T-helper 2 cell treated with Interferon-gamma antibody and Interleukin-4, amounts not matched to agents 5 μg/mL and 100 μg/mL, for 36 hours (primary cell): ENCODE measurements around the gene CLBA1.

ENCODE experiments used
- DNase-seq: peaks from one replicate; pipeline ENCODE4 v3.0.0; 2021; ENCODE audit warnings: low spot score
- H3K27ac Mint-ChIP-seq: one replicate; pipeline ENCODE4 v1.8.0; 2021; ENCODE audit warnings: mild to moderate bottlenecking, mixed read lengths
- H3K27me3 Mint-ChIP-seq: one replicate; pipeline ENCODE4 v1.8.0; 2021; ENCODE audit warnings: low read depth, mixed read lengths
- H3K36me3 Mint-ChIP-seq: one replicate; pipeline ENCODE4 v1.8.0; 2021; ENCODE audit warnings: low read depth, mixed read lengths
- H3K4me1 Mint-ChIP-seq: one replicate; pipeline ENCODE4 v1.8.0; 2021; ENCODE audit warnings: low read depth, mixed read lengths
- H3K4me3 Mint-ChIP-seq: one replicate; pipeline ENCODE4 v1.8.0; 2022; ENCODE audit warnings: mild to moderate bottlenecking, moderate library complexity, mixed read lengths
- H3K9me3 Mint-ChIP-seq: one replicate; pipeline ENCODE4 v1.8.0; 2021; ENCODE audit warnings: mixed read lengths

CLBA1 gene

DNA sequence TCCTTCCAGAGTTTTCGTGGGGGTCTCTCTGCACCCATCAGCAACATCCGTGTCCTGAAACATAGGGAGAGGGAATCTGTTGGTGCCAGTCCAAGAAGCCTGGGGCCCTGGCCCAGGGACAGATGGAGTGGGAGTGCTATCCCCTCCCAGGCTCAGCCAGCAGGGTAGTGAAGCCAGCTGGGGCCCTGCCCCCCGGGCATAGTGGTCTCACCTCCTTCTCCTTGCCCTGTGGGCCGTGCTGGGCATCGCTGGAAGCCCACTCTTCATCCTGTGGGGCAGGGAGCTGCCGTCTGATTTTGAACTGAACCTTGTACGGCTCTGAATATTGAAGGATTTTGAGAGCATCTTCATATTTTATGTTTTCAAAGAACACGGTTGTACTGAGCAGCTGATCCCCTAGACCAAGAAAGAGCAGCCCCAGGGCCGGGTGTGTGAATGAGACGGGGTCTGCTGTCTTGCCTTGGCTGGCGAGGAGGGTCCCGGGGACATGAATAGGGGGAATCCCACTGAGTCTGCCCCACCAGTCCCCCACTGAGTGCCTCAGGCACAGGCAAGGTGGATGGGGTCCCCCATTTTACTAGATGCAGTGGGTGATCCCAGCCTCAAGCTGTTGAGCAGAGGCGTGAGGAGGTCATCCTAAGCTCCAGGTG, 30.7 kb upstream of the CLBA1 start:
- H3K27me3 Mint-ChIP-seq, result peaks cover 6% of the 10 kb centered on the region
- no peak for DNase-seq
- no peaks in the 10 kb centered on the region for H3K4me1 Mint-ChIP-seq
- H3K36me3 Mint-ChIP-seq, result no peaks in the 10 kb centered on the region
- no peak overlapping the region for H3K4me3 Mint-ChIP-seq
- H3K27ac Mint-ChIP-seq, result no peak overlapping the region
- H3K9me3 Mint-ChIP-seq, result no peaks in the 10 kb centered on the region

DNA sequence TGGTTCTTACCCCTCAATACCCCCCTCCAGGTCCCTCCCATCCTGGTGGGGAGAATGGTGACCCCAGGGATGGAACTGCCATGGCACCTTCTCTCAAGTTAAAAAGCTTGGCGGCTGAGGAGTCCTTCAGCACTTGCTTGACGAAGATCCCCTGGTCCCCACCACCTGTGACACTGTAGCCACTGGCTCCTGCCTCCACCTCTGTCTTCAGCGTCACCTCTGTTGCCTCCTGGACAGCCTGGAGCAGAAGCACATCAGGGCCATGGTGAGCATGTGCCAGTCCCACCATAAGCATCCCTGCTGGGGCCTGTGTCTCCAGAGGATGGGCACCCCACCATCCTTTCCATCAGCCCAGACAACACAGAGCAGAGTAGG, 30.2 kb upstream of the CLBA1 start:
- no peak overlapping the region for H3K4me3 Mint-ChIP-seq
- no peaks in the 10 kb centered on the region for H3K36me3 Mint-ChIP-seq
- no peaks in the 10 kb centered on the region for H3K4me1 Mint-ChIP-seq
- DNase-seq, result no peak
- peaks cover 9% of the 10 kb centered on the region for H3K27me3 Mint-ChIP-seq
- no peak overlapping the region for H3K27ac Mint-ChIP-seq
- H3K9me3 Mint-ChIP-seq, result no peaks in the 10 kb centered on the region

DNA sequence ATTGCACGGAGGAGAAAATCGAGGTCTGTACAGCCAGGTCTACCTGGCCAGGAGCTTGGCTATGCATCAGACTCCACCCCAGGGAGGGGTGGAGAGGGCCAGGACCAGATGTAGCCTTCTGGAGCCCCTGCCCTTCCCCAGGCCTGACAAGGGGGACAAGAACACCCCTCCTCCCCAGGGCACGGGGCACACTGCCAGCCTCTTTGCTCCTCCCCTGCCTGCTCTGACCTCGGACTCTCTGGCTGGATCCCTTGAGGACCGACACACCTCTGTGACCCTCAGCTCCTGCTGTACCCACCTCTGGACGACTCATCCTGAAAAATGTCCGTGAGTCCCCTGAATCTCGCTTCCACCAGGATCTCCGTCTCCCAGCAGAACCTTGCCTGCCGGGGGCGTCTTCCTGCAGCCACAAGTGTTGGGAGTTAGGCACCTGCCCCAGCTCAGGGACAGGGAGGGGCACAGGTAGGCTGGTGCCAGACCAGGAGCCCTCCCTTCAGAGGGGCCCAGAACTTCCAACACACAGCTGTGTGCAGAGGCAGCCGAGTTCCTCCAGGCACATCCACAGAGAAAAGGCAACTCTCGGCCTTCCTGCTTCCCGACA, 29.2 kb upstream of the CLBA1 start:
- H3K27me3 Mint-ChIP-seq, result peaks cover 11% of the 10 kb centered on the region
- no peaks in the 10 kb centered on the region for H3K36me3 Mint-ChIP-seq
- H3K9me3 Mint-ChIP-seq, result no peaks in the 10 kb centered on the region
- H3K4me1 Mint-ChIP-seq, result no peaks in the 10 kb centered on the region
- no peak overlapping the region for H3K27ac Mint-ChIP-seq
- no peak for DNase-seq
- H3K4me3 Mint-ChIP-seq, result no peak overlapping the region

DNA sequence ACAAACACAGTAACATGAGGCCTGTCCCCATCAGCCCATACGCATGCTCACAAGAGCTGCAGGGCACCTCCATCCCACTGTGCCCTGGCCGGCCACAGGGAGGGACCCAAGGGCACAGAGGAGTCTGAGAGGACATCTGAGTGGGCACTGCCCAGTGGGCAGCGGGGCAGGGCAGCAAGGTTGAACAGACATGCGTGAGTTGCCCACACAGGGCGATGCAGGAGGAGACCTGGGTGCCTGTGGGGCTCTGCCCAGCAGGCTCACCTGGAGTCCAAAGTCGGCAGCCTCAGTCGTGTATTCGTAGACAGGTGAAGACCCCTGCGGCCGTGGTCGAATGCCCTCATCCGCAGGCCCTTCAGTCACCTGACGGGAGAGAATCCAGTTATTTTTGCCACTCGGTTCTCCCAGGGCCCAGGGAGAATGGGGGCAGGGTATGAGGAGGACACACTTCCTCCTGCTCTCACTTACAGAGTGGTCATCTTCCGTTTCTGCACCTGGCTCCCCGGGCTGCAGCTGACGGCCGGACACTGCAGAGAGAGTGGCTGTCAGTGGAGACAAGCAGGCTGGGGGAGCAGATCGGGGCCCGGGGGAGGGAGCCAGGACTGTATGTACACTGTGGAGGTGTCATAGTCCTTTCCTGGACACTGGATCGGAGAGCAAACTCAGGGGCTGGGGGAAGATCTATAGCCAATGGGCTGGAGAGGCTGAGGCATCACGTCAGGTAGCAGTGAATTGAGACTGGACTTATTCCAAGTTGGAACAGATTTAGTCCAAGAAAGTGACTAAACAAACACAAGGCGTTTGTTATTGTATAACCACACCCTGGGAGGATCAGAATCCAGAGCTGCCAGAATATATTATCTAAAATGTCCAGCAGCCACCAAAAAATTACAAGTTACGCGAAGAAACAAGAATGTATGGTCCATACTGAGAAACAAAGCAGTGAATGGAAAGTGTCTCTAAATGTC, 28.2 kb upstream of the CLBA1 start:
- DNase-seq, result no peak

DNA sequence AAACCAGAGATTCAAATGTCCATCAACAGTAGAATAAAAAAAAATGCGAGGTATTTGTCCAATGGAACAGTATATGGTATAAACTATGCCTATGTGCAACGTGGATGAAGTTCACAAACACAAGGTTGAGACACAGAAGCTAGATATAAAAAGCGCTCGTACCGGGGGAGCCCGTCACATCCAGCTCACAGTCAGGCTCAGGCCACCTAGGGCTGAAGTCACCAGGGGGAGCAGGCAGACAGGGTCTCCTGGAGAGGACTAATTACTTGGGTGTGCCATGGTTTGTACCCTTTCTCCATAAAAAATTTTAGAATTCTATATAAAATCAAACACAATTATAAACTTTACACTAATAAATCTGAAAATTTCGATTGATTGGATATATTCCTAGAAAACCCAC, 21.0 kb upstream of the CLBA1 start:
- Mint-ChIP-seq H3K27me3 (peaks cover 21% of the 10 kb centered on the region), H3K4me3 (no peak overlapping the region), H3K36me3 (no peaks in the 10 kb centered on the region), H3K9me3 (no peaks in the 10 kb centered on the region), H3K27ac (no peak overlapping the region), H3K4me1 (no peaks in the 10 kb centered on the region)
- DNase-seq, result no peak

More for the DNA sequence above, 28.2 kb upstream of the CLBA1 start:
- Mint-ChIP-seq H3K36me3 (no peaks in the 10 kb centered on the region), H3K4me3 (no peak overlapping the region), H3K9me3 (no peaks in the 10 kb centered on the region), H3K27ac (no peak overlapping the region), H3K4me1 (no peaks in the 10 kb centered on the region), H3K27me3 (peaks cover 14% of the 10 kb centered on the region)

DNA sequence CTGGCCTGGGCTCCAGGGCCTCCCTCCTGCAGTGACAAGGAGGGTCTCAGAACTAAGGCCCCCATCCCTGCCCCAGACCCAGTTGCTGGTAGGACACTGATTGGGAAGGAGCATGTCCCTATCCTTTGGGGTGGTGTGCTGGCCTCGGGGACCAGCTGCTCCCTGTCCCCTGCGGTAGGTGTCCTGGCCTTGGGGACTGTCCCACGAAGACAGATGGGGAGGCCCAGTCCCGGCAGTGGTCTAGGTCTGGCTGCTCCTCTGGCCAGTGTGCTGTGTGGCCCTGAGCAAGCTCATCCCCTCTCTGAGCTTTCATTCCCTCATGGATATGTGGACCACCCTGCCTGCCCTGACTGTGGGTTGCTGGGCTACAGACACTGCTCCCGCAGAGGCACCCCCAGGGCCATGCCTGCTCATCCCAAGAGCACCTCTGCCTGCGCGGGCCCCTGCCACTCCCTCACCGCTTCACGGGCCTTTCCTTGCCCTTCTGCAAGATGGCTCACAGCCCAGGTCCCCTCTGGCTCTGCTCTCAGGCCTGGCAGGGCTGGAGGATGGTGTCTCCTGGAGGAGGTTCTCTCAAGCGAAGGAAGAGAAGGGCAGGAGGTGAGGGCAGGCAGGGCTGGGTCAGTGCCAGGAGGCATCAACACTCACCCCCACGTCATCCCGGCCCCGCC, 19.9 kb upstream of the CLBA1 start:
- no peaks in the 10 kb centered on the region for H3K4me1 Mint-ChIP-seq
- H3K27me3 Mint-ChIP-seq, result peaks cover 16% of the 10 kb centered on the region
- H3K36me3 Mint-ChIP-seq, result no peaks in the 10 kb centered on the region

DNA sequence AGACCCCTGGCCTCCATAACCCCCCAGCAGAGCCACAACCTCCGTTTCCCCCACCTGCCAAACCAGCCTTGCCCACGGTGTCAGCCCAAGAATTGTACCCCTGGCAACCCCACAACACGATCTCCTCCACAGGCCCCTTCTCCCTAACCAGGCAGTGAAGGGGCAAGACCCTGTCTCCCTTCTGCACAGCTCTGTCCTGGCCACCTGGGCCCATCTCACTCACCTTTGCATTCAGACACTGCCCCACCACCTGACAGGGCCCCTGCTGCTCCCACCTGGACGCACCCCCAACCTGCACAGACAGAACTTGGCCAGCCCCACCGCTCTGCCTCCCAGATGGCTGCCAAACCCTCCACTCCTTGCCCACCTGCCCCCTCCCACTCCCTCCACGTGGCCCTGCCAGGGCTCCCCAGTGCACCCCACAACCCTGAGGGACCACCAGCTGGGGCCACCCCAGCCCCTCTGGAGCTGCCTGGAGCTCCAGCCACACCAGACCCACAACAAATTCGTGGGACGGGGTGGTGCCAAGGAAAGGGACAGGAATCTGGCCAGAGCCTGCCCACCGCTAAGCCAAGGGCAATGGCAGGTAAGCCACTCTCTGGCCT, 19.2 kb upstream of the CLBA1 start:
- no peak overlapping the region for H3K4me3 Mint-ChIP-seq
- H3K4me1 Mint-ChIP-seq, result no peaks in the 10 kb centered on the region
- H3K9me3 Mint-ChIP-seq, result no peaks in the 10 kb centered on the region
- no peak overlapping the region for H3K27ac Mint-ChIP-seq
- DNase-seq, result no peak
- H3K27me3 Mint-ChIP-seq, result peaks cover 16% of the 10 kb centered on the region
- no peaks in the 10 kb centered on the region for H3K36me3 Mint-ChIP-seq

More for the DNA sequence above, 19.9 kb upstream of the CLBA1 start:
- Mint-ChIP-seq H3K27ac (no peak overlapping the region), H3K9me3 (no peaks in the 10 kb centered on the region), H3K4me3 (no peak overlapping the region)
- no peak for DNase-seq

DNA sequence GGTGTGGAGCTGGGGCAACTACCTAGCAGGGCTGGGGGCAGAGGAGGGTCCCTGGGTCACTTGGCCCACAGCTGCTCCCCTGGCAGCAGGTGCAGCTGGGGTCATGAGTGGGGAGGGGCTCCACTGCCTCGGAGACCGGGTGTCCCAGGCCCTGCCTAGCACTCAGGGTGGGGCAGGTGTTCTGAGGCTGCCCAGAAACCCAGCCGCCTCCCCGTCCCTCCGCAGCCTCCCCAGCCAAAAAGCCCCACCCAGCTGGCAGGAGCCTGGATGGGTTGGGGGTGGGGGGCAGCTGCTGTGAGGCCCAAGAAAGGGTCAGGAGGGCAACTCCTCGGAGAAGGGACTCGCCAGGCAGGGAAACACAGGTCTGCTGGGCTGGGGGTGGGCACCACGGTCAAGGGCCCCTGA, 18.6 kb upstream of the CLBA1 start:
- Mint-ChIP-seq H3K27me3 (peaks cover 14% of the 10 kb centered on the region), H3K4me3 (no peak overlapping the region), H3K36me3 (no peaks in the 10 kb centered on the region), H3K4me1 (no peaks in the 10 kb centered on the region), H3K9me3 (no peaks in the 10 kb centered on the region), H3K27ac (no peak overlapping the region)
- DNase-seq, result no peak

DNA sequence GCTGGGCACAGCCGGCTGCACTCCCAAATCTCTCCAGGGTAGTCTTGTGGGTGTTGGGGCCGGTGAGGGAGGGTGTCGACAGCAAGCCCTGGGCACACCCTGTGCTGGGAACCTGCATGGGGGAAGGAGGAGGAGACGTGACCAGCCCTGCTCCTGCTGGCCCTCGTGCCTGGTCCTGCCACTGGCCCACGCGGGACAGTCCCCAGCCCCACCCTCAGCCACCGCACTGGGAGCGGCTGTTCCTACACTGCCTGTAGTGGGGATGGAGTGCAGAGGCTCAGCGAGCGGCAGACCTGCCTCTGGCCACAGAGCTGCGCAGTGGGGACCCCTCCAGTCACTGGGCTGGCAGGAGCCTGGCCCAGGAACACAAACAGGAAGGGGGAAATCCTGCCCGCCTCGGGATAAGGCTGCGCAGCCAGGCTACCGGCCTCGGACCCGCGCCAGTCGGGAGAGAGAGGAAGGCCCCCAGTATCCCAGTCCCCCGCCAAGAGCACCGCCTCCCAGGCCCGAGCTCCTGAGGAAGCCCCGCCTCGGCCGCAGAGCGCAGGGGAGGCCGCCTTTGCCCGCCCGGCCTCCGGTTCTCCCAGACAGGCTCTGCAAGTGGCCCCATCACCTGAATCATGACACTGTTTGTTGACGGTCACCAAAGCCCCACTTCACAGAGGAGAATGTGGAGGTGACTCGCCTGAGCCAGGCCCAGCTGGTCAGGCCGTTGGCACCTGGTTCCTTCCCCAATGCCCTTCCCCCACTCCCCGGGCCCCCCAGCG, 18.0 kb upstream of the CLBA1 start:
- DNase-seq, result no peak
- Mint-ChIP-seq H3K36me3 (no peaks in the 10 kb centered on the region), H3K27me3 (peaks cover 13% of the 10 kb centered on the region), H3K4me3 (no peak overlapping the region), H3K9me3 (no peaks in the 10 kb centered on the region), H3K4me1 (no peaks in the 10 kb centered on the region), H3K27ac (no peak overlapping the region)

DNA sequence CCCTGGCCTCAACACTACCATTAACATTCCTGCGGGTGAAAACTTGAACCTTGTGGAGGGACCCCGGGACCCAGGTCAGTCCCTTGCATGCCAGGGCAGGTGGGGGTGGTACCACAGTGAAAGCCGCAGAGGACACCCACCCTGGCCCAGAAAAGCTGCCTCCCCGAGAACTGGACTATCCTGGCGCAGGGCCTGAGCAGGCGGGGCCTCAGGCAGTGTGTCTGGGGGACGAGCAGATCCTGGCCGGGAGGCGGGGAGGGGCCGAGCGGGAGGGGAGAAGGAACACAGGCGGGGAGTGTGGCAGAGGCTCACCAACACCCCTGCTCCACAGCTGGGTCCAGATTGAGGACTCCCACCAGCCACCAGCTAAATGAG, 17.4 kb upstream of the CLBA1 start:
- DNase-seq, result no peak
- Mint-ChIP-seq H3K27ac (no peak overlapping the region), H3K9me3 (no peaks in the 10 kb centered on the region), H3K27me3 (peaks cover 13% of the 10 kb centered on the region), H3K36me3 (no peaks in the 10 kb centered on the region), H3K4me1 (no peaks in the 10 kb centered on the region), H3K4me3 (no peak overlapping the region)

DNA sequence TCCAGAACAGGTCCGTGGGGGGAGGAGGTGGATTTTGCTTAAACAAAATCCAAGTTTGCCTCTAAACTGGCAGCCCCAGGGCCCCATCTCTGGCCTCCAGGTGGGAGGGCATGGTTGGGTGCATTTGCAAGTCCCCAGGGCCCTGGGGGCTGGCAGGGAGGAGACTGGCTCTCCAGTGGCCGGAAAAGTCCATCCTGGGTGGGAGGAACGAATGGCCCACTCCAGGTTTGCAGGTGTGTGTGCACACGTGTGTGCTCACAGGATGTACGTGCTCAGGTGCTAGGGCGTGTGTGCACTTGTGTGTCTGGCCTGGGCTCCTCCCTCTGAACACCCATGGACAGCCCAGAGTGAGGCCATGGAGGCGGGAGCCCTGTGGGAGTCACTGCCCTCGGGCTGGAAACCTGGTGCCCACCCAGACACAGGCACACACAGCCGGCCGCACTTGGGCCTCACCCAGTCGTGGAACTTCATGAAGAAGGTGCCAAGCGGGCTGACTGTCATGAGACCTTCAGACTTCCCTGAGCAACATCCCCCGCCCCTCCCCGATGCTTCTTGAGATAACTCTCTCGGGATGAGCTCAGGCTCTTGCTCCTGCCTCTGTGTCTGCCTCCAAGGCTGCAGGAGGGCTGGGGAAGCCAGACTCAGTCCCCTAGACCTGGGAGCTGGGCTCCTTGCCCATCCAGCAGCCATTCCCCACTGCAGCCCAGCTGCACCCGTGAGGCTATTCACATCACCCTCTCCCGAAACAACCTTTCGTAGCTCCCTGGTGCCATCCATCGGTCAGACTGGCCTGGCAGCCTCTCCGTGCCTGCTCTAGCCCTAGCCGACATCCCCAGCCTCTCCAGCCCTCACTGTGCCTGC, 16.8 kb upstream of the CLBA1 start:
- Mint-ChIP-seq H3K4me3 (no peak overlapping the region), H3K4me1 (no peaks in the 10 kb centered on the region), H3K27me3 (peaks cover 13% of the 10 kb centered on the region), H3K27ac (no peak overlapping the region), H3K9me3 (no peaks in the 10 kb centered on the region), H3K36me3 (no peaks in the 10 kb centered on the region)
- DNase-seq, result no peak

DNA sequence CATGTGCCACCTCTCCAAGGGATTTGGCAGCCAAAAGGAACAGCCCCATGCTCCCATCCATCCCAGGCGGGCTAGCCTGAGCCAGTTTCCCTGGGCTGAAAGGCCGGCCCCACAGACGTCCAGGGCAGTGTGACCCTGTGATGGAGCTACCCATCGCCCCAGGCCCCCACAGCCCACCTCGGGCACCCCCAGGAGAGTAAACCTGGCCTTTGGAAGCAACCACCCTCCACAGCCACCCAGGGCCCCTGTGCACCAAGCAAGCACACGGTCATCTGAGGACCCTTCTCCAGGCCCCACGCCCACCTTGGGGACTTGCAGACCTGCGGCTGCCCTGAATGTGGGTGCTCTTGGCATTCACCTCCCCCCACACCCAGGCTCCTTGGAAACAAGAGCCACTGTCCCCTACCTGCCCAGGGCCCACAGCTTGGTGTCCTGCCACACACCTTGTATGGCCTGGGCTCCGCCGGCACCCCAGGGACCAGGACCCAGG, 15.8 kb upstream of the CLBA1 start:
- Mint-ChIP-seq H3K36me3 (no peaks in the 10 kb centered on the region), H3K4me3 (no peak overlapping the region), H3K4me1 (no peaks in the 10 kb centered on the region), H3K27ac (no peak overlapping the region), H3K27me3 (peaks cover 7% of the 10 kb centered on the region), H3K9me3 (no peaks in the 10 kb centered on the region)
- DNase-seq, result no peak
